Keratinocyte (primary cell): Measurements from ENCODE around the gene ANKRD45.

ENCODE experiments used
- CTCF ChIP-seq, 3 experiments: IDR thresholded peaks in 1 of 3; conservative IDR thresholded peaks in 1 of 3; optimal IDR thresholded peaks in 1 of 3; 2 replicates in 2 of 3; 3 replicates in 1 of 3; pipeline versions ENCODE3 to v1.5.1; 2011; ENCODE audit warnings: low read length in 3 of 3, mild to moderate bottlenecking in 3 of 3, moderate library complexity in 2 of 3, control low read depth in 1 of 3, inconsistent platforms in 1 of 3; ENCODE audit not compliant: insufficient read depth in 2 of 3; ENCODE audit errors: extremely low read depth in 1 of 3
- EZH2 ChIP-seq: IDR thresholded peaks from one replicate; pipeline ENCODE4 v1.6.1; 2012; ENCODE audit warnings: inconsistent platforms, mild to moderate bottlenecking, low read length, moderate library complexity

- TF ChIP-seq CTCF (optimal IDR thresholded peaks at IDR 0.05 in 1 of 3, IDR thresholded peaks at IDR 0.05 in 1 of 3, conservative IDR thresholded peaks at IDR 0.05 in 1 of 3; ENCODE audit: extremely low read depth in 1 of 3, insufficient read depth in 2 of 3, low read length in 3 of 3) (no peak), EZH2 (no peak)
Measured at GRCh38 chr1:173561263-173561662, 108.4 kb downstream of the ANKRD45 start.
